AG10803 (cell line): Measurements from ENCODE around the gene PTPRE.
A peak's percentile ranks its signal among the peaks of the same experiment; 100 is the strongest.
"Not testable (repeated sequence)": the region's sequence is repeated elsewhere in the genome, so short reads cannot be mapped to it uniquely, and the experiment has no call there.

Source experiments
- DNase-seq: peaks from one replicate; pipeline ENCODE4 v3.0.0; 2010; ENCODE audit warnings: low read depth
- H3K4me3 ChIP-seq: 2 replicates; pipeline ENCODE4 v1.5.1; 2011; ENCODE audit warnings: mild to moderate bottlenecking, low read length, control low read depth
- TF ChIP-seq, protein P1 (sequence below): conservative IDR thresholded peaks from 2 replicates; pipeline ENCODE4 v1.5.1; 2011; ENCODE audit warnings: mild to moderate bottlenecking, low read length, control low read depth, inconsistent platforms

PTPRE gene

DNA sequence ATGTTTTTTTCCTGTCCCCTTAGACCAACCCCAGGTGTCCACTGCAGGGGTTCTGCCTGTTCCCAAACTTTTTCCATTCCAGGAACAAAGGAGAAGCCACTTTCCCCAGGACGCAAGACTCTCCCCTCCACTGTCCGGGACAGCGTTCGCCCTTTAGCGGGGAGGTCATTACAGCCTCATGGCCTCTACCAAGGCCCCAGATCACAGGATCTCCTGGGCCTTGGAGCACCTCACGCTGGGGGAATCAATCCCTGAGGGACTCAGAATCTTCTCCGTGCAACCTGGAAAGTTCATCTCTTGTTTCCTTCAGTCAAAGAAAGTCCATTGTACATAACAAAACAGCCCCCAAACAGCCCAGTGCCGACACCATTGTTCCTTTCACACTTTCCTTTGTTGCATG is 178.1 kb downstream of the PTPRE start:
- no peak for DNase-seq
- TF ChIP-seq, protein P1, sequence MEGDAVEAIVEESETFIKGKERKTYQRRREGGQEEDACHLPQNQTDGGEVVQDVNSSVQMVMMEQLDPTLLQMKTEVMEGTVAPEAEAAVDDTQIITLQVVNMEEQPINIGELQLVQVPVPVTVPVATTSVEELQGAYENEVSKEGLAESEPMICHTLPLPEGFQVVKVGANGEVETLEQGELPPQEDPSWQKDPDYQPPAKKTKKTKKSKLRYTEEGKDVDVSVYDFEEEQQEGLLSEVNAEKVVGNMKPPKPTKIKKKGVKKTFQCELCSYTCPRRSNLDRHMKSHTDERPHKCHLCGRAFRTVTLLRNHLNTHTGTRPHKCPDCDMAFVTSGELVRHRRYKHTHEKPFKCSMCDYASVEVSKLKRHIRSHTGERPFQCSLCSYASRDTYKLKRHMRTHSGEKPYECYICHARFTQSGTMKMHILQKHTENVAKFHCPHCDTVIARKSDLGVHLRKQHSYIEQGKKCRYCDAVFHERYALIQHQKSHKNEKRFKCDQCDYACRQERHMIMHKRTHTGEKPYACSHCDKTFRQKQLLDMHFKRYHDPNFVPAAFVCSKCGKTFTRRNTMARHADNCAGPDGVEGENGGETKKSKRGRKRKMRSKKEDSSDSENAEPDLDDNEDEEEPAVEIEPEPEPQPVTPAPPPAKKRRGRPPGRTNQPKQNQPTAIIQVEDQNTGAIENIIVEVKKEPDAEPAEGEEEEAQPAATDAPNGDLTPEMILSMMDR = no peak
- H3K4me3 ChIP-seq = no peak overlapping the region

DNA sequence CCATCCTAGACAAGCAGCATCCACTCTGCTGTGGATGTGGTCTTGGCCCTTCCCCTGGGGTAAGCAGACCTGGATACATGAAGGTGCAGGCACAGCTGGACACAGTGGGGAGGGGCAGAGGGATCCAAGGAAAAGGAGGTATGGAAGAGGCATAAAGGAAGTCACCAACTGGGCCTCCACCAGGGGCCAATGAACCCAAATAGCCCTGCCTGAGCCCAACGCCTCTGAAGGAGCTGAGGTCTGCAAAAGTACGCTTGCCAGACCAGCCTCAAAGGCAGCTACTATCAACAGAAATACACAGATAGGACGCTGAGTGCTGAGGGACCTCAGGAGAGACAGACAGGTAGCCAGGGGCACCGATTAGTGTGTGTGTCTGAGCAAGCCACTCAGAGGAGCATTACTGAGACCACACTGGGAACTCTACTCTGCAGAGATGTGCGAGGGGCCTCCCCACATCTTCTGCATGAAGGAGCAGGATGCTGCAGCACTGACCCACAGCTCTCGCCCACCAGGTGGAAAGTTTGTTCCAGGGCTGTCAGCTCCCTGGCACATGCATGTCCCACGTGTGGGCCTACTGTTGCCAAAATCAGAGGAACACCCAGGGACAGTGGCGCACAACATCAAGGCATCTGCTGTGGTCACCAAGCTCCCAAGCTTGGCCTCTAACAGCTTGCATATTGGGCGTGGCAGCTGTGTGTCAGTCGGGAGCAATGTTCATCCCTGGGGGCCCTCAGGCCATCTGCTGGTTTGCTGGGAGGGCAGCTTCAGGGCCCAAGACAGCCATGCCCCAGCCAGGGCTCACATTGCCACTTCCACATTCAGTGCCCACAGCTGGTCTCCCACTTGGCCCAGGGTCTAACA is 179.3 kb downstream of the PTPRE start:
- TF ChIP-seq, protein P1 = no peak
- no peak overlapping the region for H3K4me3 ChIP-seq
- DNase-seq = no peak

DNA sequence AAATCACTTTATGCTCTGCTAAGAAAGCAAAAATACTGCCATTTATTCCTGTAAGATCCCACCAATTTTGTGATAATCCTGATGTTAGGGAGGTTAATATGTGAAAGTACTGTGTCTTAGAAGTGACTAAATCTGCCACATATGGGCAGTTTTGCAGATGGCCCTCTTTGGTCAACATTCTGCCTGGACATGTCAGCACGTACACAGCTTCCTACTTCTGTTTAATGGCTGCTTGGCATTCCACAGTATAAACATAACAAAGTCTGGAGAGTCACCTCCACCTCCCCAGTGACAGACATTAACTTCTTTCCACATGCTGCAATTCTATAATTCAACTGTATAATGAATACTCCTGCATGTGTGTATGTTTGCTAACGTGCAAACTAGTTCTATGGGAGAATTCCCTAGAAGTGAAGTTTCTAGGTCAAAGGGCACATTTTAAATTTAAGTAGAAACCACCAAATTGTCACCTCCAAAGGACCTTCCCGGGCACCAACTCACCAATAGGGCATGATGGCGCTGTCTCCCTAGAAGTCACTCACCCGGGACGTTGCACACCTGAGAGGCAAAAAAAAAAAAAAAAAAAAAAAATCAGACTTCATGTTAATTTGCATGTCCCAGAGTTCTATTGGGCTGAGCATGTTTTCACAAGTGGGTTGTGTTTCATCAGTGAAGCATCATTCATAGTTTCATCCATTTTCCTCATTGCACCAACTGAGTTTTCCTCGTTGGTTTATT is 180.4 kb downstream of the PTPRE start:
- peak; percentile 4 for DNase-seq
- no peak overlapping the region for H3K4me3 ChIP-seq
- TF ChIP-seq, protein P1 = no peak

DNA sequence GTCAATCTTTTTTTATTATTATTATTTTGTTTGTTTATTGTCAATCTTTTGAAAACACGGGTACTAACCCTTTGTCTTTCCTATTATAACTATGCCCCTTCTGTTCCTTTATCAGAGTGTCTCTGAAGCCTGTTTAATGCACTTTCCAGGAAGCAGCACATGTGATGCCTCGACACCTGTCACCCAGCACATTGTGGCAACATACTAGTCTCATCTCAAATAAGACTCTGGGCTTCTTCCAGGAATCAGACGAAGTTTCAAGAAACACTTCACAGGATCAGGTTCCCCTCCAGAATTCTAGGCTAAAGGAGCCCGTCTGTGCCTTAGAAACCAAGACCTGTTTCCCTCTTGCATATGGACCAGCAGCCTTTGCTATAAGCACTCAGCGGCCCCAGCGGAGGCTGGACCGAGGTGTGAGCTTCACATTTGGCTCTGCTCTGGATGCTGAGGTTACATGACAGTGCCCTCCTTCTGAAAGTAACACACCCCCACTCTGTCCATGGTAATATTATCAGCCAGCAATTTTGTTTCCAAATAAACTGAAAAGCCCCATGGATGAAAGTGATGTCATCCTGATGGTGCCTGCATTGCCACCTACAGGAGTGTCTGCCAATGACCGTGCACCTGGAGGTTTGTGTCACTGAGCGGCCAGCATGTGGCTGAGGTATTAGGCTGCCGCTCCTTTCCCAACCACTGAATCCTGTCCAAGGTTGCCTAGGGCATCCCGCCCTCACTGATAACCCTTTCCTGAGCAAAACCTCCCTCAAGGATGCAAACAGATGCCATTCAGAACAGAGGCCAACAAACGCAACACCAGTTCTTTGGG is 181.2 kb downstream of the PTPRE start:
- H3K4me3 ChIP-seq = no peak overlapping the region
- DNase-seq = no peak
- TF ChIP-seq, protein P1 = no peak

DNA sequence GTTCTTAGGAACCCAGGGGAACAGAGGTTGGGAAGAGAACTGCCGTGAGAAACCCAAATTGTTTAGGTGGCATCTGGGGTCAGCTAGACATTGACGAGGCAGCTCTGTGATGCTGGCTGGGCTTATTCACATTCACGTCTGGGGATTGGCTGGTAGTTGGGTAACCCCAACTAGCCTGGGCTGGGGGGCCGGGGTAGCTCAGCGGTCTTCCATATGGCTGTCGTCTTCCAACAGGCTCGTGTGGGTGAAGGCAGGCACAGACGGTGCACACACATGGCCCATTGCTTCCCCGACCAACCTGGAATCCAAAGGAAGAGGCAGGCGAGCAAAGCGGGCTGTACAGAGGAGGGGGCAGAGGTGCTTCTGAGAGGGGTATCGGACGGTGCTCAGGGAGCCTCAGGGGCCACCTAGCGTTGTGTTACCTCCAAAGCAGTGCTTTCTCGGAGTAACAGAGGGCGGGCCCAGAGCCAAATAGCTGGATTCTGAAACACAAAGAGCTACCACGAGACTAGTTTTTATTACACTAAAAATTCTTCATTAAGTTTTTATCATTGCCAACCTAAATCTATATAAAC is 184.8 kb downstream of the PTPRE start:
- no peak overlapping the region for H3K4me3 ChIP-seq
- TF ChIP-seq, protein P1 = no peak
- no peak for DNase-seq

DNA sequence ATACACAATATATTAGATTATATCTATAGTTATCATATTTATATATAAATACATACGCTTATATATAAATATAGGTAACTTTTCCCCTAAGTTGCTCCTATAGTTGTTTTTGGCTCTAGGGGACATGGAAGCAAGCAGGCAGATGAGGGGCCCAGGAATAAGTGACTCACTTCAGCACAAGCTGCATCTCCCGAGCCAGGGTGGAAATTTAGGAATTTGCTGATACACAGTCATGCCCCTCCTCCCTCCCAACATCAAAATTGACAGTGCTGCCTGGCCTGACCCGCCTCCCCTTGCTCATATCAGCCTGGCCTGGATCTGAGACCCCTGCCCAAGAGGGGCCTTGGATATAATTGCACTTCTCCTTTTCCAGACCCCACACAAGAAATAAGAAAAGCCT is 185.6 kb downstream of the PTPRE start:
- TF ChIP-seq, protein P1 = no peak
- DNase-seq = peak; percentile 22
- H3K4me3 ChIP-seq = no peak overlapping the region

DNA sequence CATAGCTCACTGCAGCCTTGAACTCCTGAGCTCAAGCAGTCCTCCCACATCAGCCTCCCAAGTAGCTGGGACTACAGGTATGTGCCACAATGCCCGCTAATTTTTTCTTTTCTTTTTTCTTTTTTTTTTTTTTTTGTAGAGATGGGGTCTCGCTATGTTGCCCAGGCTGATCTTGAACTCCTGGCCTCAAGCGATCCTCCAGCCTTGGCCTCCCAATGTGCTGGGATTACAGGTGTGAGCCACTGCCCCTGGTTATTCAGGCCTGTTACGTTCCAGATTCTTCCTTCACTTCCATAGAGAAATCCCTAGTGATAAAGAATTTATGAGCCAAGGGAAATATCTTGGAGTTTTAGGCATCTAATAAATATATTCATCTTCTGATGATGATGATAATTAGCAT is 187.7 kb downstream of the PTPRE start:
- not testable (repeated sequence) for H3K4me3 ChIP-seq, DNase-seq
